ENCODE measurements around the gene ALG12. TPM values are rescaled to one million over a fixed set of nuclear protein-coding genes. Genes with fewer than 3 reads are reported as not detected.

ALG12 gene
- total and polyA plus RNA-seq, 2 of the 13 experiments (the other 11 are each of a cell fraction or from before 2014, with no cell fraction given) = 7.8 to 15.8 TPM

DNA sequence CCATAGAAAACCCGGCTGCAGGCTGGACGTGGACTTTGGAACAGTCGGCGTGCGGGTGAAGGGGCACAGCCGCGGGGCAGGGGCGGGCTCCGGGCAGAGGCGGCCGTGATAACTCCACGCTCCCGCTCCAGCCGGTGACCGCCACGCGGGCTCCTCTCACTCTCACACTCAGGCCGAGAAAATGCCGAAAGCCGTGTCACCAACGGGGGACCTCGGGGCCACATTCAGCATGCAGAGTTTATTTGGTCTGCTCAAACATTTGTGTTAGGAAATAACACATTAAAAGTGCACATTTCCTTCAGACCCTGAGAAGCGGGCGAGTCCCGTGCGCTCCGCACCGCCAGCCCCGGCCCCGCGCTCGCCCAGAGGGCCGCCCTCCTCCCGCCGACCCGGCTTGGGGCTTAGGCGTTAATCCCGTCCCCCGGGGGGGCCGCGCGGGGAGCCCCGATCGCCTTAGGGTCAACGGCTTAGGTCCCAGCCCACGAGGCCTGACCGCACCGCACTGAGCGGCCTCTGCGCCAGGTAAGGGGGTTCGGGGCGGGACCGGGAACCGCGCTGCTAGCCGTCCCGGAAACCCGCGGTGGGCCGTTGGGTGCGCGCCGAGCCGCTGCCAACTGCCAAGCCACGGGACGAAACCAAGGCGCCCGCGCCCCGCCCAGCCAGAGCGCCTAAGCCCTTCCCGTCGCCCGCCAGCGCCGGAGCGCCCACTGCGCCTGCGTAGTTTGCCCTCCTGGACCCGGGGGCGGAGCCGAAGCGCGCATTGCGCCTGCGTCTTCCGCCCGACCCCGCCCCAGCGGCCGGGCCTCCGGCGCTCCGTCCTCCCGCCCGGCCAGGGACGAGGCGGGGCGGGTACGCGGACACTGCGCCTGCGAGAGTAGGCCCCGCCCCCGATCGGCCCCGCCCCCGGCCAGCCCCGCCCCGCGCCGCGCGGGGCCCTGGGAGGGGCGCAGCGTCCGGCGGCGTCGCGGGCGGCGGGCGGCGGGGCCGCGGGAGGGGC lies 65.0 kb downstream of the ALG12 start, which contains the start of gene ZBED4 (continued):
- TF ChIP-seq HNF4G (IDR thresholded peaks at IDR 0.05; ENCODE audit: borderline replicate concordance, low read depth, low read length) (peak; percentile 69), HNF4G (CRISPR knock-in tag; IDR thresholded peaks at IDR 0.05; ENCODE audit: borderline replicate concordance, low read depth) (no peak; the same call in 1 of the 2 replicates), CEBPZ (IDR thresholded peaks at IDR 0.05; ENCODE audit: low read length) (no peak), ZNF776 (CRISPR knock-in tag; IDR thresholded peaks at IDR 0.05) (peak; percentile 57; the same call in 1 of the 2 replicates), CHD2 (IDR thresholded peaks at IDR 0.05; ENCODE audit: low read depth, low read length) (no peak), ZNF468 (CRISPR knock-in tag; IDR thresholded peaks at IDR 0.05) (no peak), CENPBD1 (CRISPR knock-in tag; IDR thresholded peaks at IDR 0.05; ENCODE audit: borderline replicate concordance, low read depth) (no peak), ZNF513 (CRISPR knock-in tag; conservative IDR thresholded peaks at IDR 0.05) (no peak), KLF13 (CRISPR knock-in tag; IDR thresholded peaks at IDR 0.05) (no peak), ZNF883 (CRISPR knock-in tag; IDR thresholded peaks at IDR 0.05; ENCODE audit: not compliant biosample characterization) (peak; percentile 81), SP1 (IDR thresholded peaks at IDR 0.05) (no peak), SP1 (CRISPR knock-in tag; IDR thresholded peaks at IDR 0.05) (no peak; the same call in 1 of the 2 replicates), ZNF646 (CRISPR knock-in tag; IDR thresholded peaks at IDR 0.05) (no peak), ZNF639 (CRISPR knock-in tag; conservative IDR thresholded peaks at IDR 0.05) (0 out of 2 replicates have a peak, but pooled peaks have one; percentile 56)
